ENCODE results near the gene PEMT. TPM values are rescaled to one million over a fixed set of nuclear protein-coding genes. Genes with fewer than 3 reads are reported as not detected.
A peak's percentile ranks its signal among the peaks of the same experiment; 100 is the strongest.

Gene PEMT
- total and polyA plus RNA-seq, 9 of the 15 experiments (the other 6 are each of a cell fraction or from before 2014, with no cell fraction given) = 1.4 to 36.4 (median 13.6) TPM

DNA sequence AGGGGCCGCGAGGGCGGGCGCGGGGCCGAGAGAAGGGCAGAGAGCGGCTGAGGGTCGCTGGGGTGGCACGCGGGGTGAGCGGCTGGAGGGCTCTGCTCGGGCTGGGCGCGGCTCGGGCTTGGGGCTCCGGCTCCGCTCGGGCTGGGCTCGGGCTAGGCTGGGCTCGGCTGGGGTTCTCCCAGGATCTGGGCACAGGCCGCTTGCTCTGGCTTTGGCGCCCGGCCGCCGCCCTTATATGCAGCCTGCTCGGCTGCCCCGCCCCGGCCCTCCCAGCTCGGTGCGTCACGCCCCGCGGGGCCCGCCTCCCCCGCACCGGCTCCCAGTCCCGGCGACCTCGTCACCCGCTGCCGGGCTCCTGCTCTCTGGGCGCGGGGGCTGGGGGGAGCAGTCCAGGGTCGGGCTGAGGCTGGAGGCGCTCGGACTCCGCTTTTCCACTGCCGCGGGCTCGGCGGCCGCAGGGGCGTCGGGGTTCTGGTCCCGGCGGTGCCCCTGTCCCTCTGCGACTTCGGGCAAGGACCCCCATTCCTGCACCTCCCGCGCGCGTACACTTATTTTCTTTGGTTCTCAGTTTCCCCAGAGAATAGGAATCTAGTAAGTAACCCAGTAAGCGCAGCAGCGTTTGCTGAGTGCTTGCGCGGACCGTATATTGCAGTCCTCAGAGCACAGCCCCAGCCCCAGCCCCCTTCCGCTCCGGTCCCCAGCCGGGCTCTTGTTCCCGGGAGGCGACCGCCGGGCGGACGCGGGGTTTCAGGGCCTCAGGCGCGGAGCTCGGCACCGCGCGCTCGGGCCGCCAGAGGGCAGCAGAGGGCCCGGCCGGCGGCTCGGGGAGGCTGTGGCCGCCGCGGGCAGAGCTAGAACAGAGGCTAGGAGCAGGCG is 95.1 kb downstream of the PEMT start, which contains the start of gene RASD1 (continued):
- TF ChIP-seq, protein P1, sequence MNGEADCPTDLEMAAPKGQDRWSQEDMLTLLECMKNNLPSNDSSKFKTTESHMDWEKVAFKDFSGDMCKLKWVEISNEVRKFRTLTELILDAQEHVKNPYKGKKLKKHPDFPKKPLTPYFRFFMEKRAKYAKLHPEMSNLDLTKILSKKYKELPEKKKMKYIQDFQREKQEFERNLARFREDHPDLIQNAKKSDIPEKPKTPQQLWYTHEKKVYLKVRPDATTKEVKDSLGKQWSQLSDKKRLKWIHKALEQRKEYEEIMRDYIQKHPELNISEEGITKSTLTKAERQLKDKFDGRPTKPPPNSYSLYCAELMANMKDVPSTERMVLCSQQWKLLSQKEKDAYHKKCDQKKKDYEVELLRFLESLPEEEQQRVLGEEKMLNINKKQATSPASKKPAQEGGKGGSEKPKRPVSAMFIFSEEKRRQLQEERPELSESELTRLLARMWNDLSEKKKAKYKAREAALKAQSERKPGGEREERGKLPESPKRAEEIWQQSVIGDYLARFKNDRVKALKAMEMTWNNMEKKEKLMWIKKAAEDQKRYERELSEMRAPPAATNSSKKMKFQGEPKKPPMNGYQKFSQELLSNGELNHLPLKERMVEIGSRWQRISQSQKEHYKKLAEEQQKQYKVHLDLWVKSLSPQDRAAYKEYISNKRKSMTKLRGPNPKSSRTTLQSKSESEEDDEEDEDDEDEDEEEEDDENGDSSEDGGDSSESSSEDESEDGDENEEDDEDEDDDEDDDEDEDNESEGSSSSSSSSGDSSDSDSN (IDR thresholded peaks at IDR 0.05; ENCODE audit: borderline replicate concordance in 1 of 2, low read depth in 2 of 2, low read length in 2 of 2) = peak; percentile 70 to 83; a peak in 2 of 4 replicates
- TF ChIP-seq TBP (optimal IDR thresholded peaks at IDR 0.05; ENCODE audit: low read depth, low read length) (peak; percentile 60), ETS2 (tag; IDR thresholded peaks at IDR 0.05; ENCODE audit: borderline replicate concordance, poor library complexity, severe bottlenecking) (no peak), YY1 (IDR thresholded peaks at IDR 0.05; ENCODE audit: borderline replicate concordance in 1 of 3, control insufficient read depth in 1 of 3, extremely low read depth in 1 of 3, insufficient read depth in 3 of 3, insufficient read length in 1 of 3, insufficient replicate concordance in 2 of 3, low read depth in 1 of 3, low read length in 2 of 3) (peak in 1 of 3 experiments; percentile 49), RB1 (IDR thresholded peaks at IDR 0.05; ENCODE audit: low read depth) (peak; percentile 87), HMGN3 (IDR thresholded peaks at IDR 0.05; ENCODE audit: borderline replicate concordance, extremely low read depth, insufficient read length, low read depth, low read length) (peak; percentile 9)
- TF ChIP-seq, protein P2, sequence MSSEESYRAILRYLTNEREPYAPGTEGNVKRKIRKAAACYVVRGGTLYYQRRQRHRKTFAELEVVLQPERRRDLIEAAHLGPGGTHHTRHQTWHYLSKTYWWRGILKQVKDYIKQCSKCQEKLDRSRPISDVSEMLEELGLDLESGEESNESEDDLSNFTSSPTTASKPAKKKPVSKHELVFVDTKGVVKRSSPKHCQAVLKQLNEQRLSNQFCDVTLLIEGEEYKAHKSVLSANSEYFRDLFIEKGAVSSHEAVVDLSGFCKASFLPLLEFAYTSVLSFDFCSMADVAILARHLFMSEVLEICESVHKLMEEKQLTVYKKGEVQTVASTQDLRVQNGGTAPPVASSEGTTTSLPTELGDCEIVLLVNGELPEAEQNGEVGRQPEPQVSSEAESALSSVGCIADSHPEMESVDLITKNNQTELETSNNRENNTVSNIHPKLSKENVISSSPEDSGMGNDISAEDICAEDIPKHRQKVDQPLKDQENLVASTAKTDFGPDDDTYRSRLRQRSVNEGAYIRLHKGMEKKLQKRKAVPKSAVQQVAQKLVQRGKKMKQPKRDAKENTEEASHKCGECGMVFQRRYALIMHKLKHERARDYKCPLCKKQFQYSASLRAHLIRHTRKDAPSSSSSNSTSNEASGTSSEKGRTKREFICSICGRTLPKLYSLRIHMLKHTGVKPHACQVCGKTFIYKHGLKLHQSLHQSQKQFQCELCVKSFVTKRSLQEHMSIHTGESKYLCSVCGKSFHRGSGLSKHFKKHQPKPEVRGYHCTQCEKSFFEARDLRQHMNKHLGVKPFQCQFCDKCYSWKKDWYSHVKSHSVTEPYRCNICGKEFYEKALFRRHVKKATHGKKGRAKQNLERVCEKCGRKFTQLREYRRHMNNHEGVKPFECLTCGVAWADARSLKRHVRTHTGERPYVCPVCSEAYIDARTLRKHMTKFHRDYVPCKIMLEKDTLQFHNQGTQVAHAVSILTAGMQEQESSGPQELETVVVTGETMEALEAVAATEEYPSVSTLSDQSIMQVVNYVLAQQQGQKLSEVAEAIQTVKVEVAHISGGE (CRISPR knock-in tag; IDR thresholded peaks at IDR 0.05) = peak in 1 of 3 experiments; percentile 46; a peak in 1 of 6 replicates
- TF ChIP-seq, protein P3, sequence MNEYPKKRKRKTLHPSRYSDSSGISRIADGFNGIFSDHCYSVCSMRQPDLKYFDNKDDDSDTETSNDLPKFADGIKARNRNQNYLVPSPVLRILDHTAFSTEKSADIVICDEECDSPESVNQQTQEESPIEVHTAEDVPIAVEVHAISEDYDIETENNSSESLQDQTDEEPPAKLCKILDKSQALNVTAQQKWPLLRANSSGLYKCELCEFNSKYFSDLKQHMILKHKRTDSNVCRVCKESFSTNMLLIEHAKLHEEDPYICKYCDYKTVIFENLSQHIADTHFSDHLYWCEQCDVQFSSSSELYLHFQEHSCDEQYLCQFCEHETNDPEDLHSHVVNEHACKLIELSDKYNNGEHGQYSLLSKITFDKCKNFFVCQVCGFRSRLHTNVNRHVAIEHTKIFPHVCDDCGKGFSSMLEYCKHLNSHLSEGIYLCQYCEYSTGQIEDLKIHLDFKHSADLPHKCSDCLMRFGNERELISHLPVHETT (CRISPR knock-in tag; conservative IDR thresholded peaks at IDR 0.05 in 1 of 2, IDR thresholded peaks at IDR 0.05 in 1 of 2) = peak in 1 of 2 experiments; percentile 54; a peak in 1 of 4 replicates
- TF ChIP-seq, protein P4, sequence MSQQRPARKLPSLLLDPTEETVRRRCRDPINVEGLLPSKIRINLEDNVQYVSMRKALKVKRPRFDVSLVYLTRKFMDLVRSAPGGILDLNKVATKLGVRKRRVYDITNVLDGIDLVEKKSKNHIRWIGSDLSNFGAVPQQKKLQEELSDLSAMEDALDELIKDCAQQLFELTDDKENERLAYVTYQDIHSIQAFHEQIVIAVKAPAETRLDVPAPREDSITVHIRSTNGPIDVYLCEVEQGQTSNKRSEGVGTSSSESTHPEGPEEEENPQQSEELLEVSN (IDR thresholded peaks at IDR 0.05; ENCODE audit: borderline replicate concordance in 1 of 2, extremely low read depth in 1 of 2, insufficient read depth in 1 of 2, insufficient read length in 1 of 2, low read depth in 1 of 2, low read length in 1 of 2, poor library complexity in 1 of 2, severe bottlenecking in 1 of 2) = peak in 1 of 2 experiments; percentile 50

Measured in K562 (cell line).